ENCODE data around the gene HES6. TPM values are rescaled to one million over a fixed set of nuclear protein-coding genes. Genes with fewer than 3 reads are reported as not detected.
"Not testable (repeated sequence)": the region's sequence is repeated elsewhere in the genome, so short reads cannot be mapped to it uniquely, and the experiment has no call there.

HES6 gene
- total RNA-seq, 1 experiment from 2014 or later, result 52.2 TPM

- H3K36me3 ChIP-seq (replicated peaks; ENCODE audit: control insufficient read depth, insufficient read depth, low read length), result no peaks in the 10 kb centered on the region
- DNase-seq, result no peak
- H3K4me3 ChIP-seq (ENCODE audit: insufficient read depth, low read depth, low read length), result no peak overlapping the region
- H3K27me3 ChIP-seq (ENCODE audit: control insufficient read depth, insufficient read depth, low read length), result no peaks in the 10 kb centered on the region
Measured at GRCh38 chr2:238280083-238280825, 40.4 kb upstream of the HES6 start.

- no peak for DNase-seq
- Histone ChIP-seq H3K36me3 (replicated peaks; ENCODE audit: control insufficient read depth, insufficient read depth, low read length) (no peaks in the 10 kb centered on the region; the same call in 1 of the 2 replicates), H3K4me3 (ENCODE audit: insufficient read depth, low read depth, low read length) (no peak overlapping the region), H3K27me3 (ENCODE audit: control insufficient read depth, insufficient read depth, low read length) (no peaks in the 10 kb centered on the region)
Measured at GRCh38 chr2:238279324-238279682, 39.5 kb upstream of the HES6 start.

DNA sequence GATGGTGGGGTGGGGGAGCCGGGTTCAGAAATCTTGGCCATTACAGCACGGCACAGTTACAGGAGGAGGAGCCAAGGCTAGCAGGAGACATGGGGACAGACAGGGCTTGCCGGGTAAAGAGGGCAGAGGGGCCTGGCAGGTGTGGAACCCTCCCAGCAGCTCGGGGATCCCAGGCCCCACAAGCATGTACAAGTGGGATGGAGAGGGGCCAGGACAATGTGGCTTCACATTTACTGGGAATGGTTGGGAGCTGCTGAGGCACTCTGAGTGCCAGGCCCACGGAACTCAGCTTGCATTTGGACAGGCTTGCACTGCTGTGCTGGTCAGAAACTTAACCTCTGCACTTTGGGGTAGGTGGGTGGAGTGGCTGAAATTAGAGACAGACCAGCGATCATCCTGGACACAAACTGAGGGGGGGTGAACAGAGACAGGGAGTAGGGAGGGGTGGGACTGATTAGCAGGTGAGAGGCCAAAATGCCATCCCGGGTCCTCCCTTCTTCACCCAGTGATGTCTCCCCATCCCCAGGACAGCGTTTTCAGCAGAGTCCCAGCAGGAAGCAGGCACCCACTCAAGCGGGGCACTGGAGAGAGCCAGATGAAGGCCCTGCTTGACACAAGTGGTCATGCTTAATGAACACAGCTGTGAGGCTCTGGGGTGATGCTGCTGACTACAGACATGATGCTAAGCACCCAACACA lies 38.9 kb upstream of the HES6 start:
- Histone ChIP-seq H3K4me3 (ENCODE audit: insufficient read depth, low read depth, low read length) (no peak overlapping the region), H3K36me3 (replicated peaks; ENCODE audit: control insufficient read depth, insufficient read depth, low read length) (no peaks in the 10 kb centered on the region; the same call in 1 of the 2 replicates), H3K27me3 (ENCODE audit: control insufficient read depth, insufficient read depth, low read length) (no peaks in the 10 kb centered on the region)
- no peak for DNase-seq

GRCh38 chr2:238277695-238278094 lies 37.9 kb upstream of the HES6 start:
- no peaks in the 10 kb centered on the region; the same call in 1 of the 2 replicates for H3K36me3 ChIP-seq (replicated peaks; ENCODE audit: control insufficient read depth, insufficient read depth, low read length)
- peak; percentile 89 for DNase-seq
- H3K4me3 ChIP-seq (ENCODE audit: insufficient read depth, low read depth, low read length), result no peak overlapping the region

DNA sequence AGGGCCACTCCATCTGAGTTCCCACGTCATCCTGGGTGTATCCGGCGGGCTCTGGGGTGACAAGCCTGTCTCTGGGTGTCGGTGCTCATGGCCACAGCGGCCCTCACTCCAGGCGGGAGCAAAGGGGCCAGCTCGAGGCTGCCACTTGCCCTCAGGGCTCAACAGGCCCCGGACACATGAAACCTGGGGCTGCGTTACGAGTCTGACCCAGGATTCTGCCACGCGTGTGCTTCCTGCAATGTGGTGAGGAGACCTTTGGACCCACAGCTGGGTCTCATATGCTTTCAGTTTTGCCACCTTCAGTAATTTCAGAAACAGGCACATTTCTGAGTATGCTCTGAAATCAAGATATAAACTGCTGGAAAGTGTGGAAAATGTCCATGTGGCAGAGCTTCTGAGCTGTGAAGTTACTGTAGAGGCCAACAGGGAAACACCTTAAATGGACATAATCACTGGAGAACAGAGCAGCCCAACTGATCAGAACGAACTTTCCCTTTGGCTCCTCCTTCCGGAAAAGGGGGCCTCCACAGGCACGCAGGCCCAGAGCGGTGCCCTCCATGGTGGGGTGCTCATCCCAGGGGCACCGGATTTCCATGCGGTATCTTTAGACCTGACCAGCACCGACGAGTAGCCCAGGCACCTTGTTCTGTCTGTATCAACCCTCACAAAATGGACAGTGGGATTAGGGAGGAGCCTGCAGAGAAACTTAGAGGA lies 34.5 kb upstream of the HES6 start:
- H3K36me3 ChIP-seq (replicated peaks; ENCODE audit: control insufficient read depth, insufficient read depth, low read length), result no peaks in the 10 kb centered on the region; the same call in 1 of the 2 replicates
- DNase-seq, result no peak
- H3K27me3 ChIP-seq (ENCODE audit: control insufficient read depth, insufficient read depth, low read length), result no peaks in the 10 kb centered on the region
- H3K4me3 ChIP-seq (ENCODE audit: insufficient read depth, low read depth, low read length), result no peak overlapping the region

More at GRCh38 chr2:238277695-238278094, 37.9 kb upstream of the HES6 start:
- no peaks in the 10 kb centered on the region for H3K27me3 ChIP-seq (ENCODE audit: control insufficient read depth, insufficient read depth, low read length)

GRCh38 chr2:238273433-238273832 lies 33.6 kb upstream of the HES6 start:
- not testable (repeated sequence) for H3K27me3 ChIP-seq (ENCODE audit: control insufficient read depth, insufficient read depth, low read length); DNase-seq; H3K36me3 ChIP-seq (replicated peaks; ENCODE audit: control insufficient read depth, insufficient read depth, low read length); H3K4me3 ChIP-seq (ENCODE audit: insufficient read depth, low read depth, low read length)

GRCh38 chr2:238272156-238272555 lies 32.3 kb upstream of the HES6 start:
- no peaks in the 10 kb centered on the region for H3K27me3 ChIP-seq (ENCODE audit: control insufficient read depth, insufficient read depth, low read length)
- H3K4me3 ChIP-seq (ENCODE audit: insufficient read depth, low read depth, low read length), result no peak overlapping the region
- H3K36me3 ChIP-seq (replicated peaks; ENCODE audit: control insufficient read depth, insufficient read depth, low read length), result no peaks in the 10 kb centered on the region; the same call in 1 of the 2 replicates

DNA sequence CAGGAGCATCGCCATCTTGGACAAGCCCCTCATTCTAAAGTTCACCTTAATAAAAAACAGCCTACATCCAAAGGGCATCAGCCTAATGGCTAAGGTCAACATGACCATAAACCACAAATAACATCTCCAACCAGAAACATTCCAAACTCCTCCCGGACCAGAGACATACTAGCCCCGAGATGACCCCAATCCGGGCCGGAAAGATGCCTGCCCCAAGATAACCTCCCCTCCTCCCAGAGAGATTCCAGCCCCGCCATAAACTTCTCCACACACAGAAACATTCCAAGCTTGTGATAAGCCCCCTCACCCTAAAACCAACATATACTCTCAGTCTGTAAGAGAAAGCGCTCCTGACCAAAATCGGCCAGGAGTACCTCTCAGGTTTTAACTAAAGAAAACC lies 31.8 kb upstream of the HES6 start:
- not testable (repeated sequence) for H3K36me3 ChIP-seq (replicated peaks; ENCODE audit: control insufficient read depth, insufficient read depth, low read length); DNase-seq; H3K27me3 ChIP-seq (ENCODE audit: control insufficient read depth, insufficient read depth, low read length); H3K4me3 ChIP-seq (ENCODE audit: insufficient read depth, low read depth, low read length)

More at GRCh38 chr2:238272156-238272555, 32.3 kb upstream of the HES6 start:
- no peak for DNase-seq

DNA sequence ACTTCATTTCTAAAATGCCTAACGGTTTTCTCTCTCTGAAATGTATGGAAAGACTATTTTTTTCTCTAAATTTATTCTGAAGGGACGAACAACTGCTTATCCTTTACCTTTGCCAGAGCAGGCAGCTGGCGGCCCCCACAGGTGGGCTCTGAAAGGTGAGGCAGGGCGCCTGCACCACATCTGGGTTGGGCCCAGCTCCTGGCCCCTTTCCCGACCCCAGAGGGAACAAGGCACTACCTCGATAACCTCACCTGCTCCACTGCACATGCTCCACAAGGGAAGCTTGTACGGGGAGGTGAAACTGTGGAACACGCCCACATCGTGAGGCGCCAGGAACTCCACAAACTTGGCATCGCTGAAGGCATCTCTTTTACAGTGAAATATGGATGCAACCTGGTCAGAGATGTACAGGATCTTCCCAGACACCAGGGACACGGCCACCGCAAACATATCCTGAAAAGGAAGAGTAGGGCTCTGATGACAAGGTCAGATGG lies 31.3 kb upstream of the HES6 start:
- Histone ChIP-seq H3K27me3 (ENCODE audit: control insufficient read depth, insufficient read depth, low read length) (no peaks in the 10 kb centered on the region), H3K36me3 (replicated peaks; ENCODE audit: control insufficient read depth, insufficient read depth, low read length) (no peaks in the 10 kb centered on the region; the same call in 1 of the 2 replicates), H3K4me3 (ENCODE audit: insufficient read depth, low read depth, low read length) (no peak overlapping the region)
- DNase-seq, result no peak

- no peaks in the 10 kb centered on the region; the same call in 1 of the 2 replicates for H3K36me3 ChIP-seq (replicated peaks; ENCODE audit: control insufficient read depth, insufficient read depth, low read length)
- H3K4me3 ChIP-seq (ENCODE audit: insufficient read depth, low read depth, low read length), result no peak overlapping the region
- DNase-seq, result no peak
- H3K27me3 ChIP-seq (ENCODE audit: control insufficient read depth, insufficient read depth, low read length), result no peaks in the 10 kb centered on the region
Measured at GRCh38 chr2:238270606-238271005, 30.8 kb upstream of the HES6 start.

DNA sequence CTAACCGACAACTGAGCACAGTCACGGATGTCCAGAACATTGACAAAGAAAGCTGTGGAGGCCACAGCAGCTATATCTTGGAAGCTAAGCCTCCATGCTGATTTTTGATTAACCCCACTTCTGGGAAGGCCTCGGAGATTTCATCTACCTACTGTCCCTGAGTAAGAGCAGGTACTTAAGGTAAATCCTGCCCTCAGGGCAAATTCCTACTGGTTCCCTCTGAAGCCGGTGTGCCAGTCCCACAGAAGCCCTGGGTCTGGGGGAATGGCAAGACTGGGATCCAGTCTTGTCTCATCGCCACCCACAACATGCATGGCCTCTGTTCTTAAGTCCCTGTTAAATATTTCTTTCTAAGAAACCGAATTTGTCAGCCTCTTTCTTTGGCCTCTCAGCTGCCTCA lies 29.9 kb upstream of the HES6 start:
- H3K27me3 ChIP-seq (ENCODE audit: control insufficient read depth, insufficient read depth, low read length), result no peaks in the 10 kb centered on the region
- no peak for DNase-seq
- no peak overlapping the region for H3K4me3 ChIP-seq (ENCODE audit: insufficient read depth, low read depth, low read length)
- H3K36me3 ChIP-seq (replicated peaks; ENCODE audit: control insufficient read depth, insufficient read depth, low read length), result no peaks in the 10 kb centered on the region; the same call in 1 of the 2 replicates

GRCh38 chr2:238267884-238268680 lies 28.2 kb upstream of the HES6 start:
- Histone ChIP-seq H3K4me3 (ENCODE audit: insufficient read depth, low read depth, low read length) (no peak overlapping the region), H3K36me3 (replicated peaks; ENCODE audit: control insufficient read depth, insufficient read depth, low read length) (no peaks in the 10 kb centered on the region; the same call in 1 of the 2 replicates), H3K27me3 (ENCODE audit: control insufficient read depth, insufficient read depth, low read length) (no peaks in the 10 kb centered on the region)
- DNase-seq, result no peak

GRCh38 chr2:238267341-238267710 lies 27.5 kb upstream of the HES6 start:
- Histone ChIP-seq H3K36me3 (replicated peaks; ENCODE audit: control insufficient read depth, insufficient read depth, low read length) (no peaks in the 10 kb centered on the region; the same call in 1 of the 2 replicates), H3K27me3 (ENCODE audit: control insufficient read depth, insufficient read depth, low read length) (no peaks in the 10 kb centered on the region), H3K4me3 (ENCODE audit: insufficient read depth, low read depth, low read length) (no peak overlapping the region)
- no peak for DNase-seq

DNA sequence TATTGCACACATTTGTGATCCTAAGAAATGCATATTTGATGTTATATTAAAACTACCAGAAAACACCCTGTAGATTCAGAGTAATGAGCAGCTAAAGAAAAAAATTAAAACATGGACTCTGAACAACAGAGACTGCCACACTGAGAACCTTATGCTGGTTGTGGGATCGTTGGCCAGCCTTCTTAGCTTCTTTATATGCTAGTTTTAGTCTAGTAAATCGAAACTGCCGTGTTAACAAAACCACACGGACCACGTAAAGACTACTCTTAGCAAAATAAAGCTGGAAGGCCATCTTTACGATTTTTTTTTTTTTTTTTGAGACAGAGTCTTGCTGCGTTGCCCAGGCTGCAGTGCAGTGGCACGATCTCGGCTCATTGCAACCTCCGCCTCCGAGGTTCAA lies 25.8 kb upstream of the HES6 start:
- Histone ChIP-seq H3K36me3 (replicated peaks; ENCODE audit: control insufficient read depth, insufficient read depth, low read length) (no peaks in the 10 kb centered on the region; the same call in 1 of the 2 replicates), H3K27me3 (ENCODE audit: control insufficient read depth, insufficient read depth, low read length) (no peaks in the 10 kb centered on the region), H3K4me3 (ENCODE audit: insufficient read depth, low read depth, low read length) (no peak overlapping the region)
- no peak for DNase-seq
